ENCODE measurements around the gene NCBP3.

The NCBP3 gene

GRCh38 chr17:3805581-3805980 is 40.5 kb downstream of the NCBP3 start:
- H3K9ac ChIP-seq (ENCODE audit: low read depth, low read length), result no peak overlapping the region
- H3K4me1 ChIP-seq (ENCODE audit: insufficient read depth, low read length), result no peaks in the 10 kb centered on the region

GRCh38 chr17:3804503-3804931 is 41.5 kb downstream of the NCBP3 start:
- Histone ChIP-seq H3K9ac (ENCODE audit: low read depth, low read length) (no peak overlapping the region), H3K9me3 (ENCODE audit: insufficient read depth, low read length, severe bottlenecking) (no peaks in the 10 kb centered on the region), H3K79me2 (ENCODE audit: insufficient read depth, low read length) (no peaks in the 10 kb centered on the region), H4K20me1 (ENCODE audit: insufficient read depth, low read length) (no peaks in the 10 kb centered on the region), H3K27me3 (ENCODE audit: insufficient read depth, low read length, poor library complexity) (no peaks in the 10 kb centered on the region), H3K27ac (ENCODE audit: low read length) (peak overlapping the region; percentile 55), H3K36me3 (ENCODE audit: insufficient read depth, low read length) (peaks cover 32% of the 10 kb centered on the region), H2AFZ (ENCODE audit: low read depth, low read length) (no peak overlapping the region), H3K4me3 (ENCODE audit: low read depth in 1 of 2, low read length in 2 of 2) (no peak overlapping the region), H3K4me2 (ENCODE audit: insufficient read depth, low read length) (no peak overlapping the region), H3K4me1 (ENCODE audit: insufficient read depth, low read length) (no peaks in the 10 kb centered on the region)
- DNase-seq (no peak), ATAC-seq (ENCODE audit: insufficient read depth, low read depth) (peak; percentile 40; the same call in 2 of the 3 replicates)
- no peak for TF ChIP-seq EZH2 (IDR thresholded peaks at IDR 0.05; ENCODE audit: borderline replicate concordance, low read depth, low read length, severe bottlenecking)
- TF ChIP-seq CTCF (IDR thresholded peaks at IDR 0.05; ENCODE audit: borderline replicate concordance, extremely low read depth, low read length, poor library complexity, severe bottlenecking), result no peak

More at GRCh38 chr17:3805581-3805980, 40.5 kb downstream of the NCBP3 start:
- ATAC-seq (ENCODE audit: insufficient read depth, low read depth) (no peak), DNase-seq (no peak)
- no peak overlapping the region for H3K27ac ChIP-seq (ENCODE audit: low read length)
- no peaks in the 10 kb centered on the region for H3K27me3 ChIP-seq (ENCODE audit: insufficient read depth, low read length, poor library complexity)
- H3K9me3 ChIP-seq (ENCODE audit: insufficient read depth, low read length, severe bottlenecking), result no peaks in the 10 kb centered on the region
- H3K36me3 ChIP-seq (ENCODE audit: insufficient read depth, low read length), result peaks cover 42% of the 10 kb centered on the region
- no peaks in the 10 kb centered on the region for H4K20me1 ChIP-seq (ENCODE audit: insufficient read depth, low read length)
- no peak overlapping the region for H3K4me3 ChIP-seq (ENCODE audit: low read depth in 1 of 2, low read length in 2 of 2)
- no peaks in the 10 kb centered on the region for H3K79me2 ChIP-seq (ENCODE audit: insufficient read depth, low read length)
- no peak for TF ChIP-seq CTCF (IDR thresholded peaks at IDR 0.05; ENCODE audit: borderline replicate concordance, extremely low read depth, low read length, poor library complexity, severe bottlenecking)
- no peak overlapping the region for H3K4me2 ChIP-seq (ENCODE audit: insufficient read depth, low read length)
- H2AFZ ChIP-seq (ENCODE audit: low read depth, low read length), result no peak overlapping the region

- Histone ChIP-seq H4K20me1 (ENCODE audit: insufficient read depth, low read length) (no peaks in the 10 kb centered on the region), H2AFZ (ENCODE audit: low read depth, low read length) (no peak overlapping the region), H3K4me3 (ENCODE audit: low read depth in 1 of 2, low read length in 2 of 2) (no peak overlapping the region), H3K9me3 (ENCODE audit: insufficient read depth, low read length, severe bottlenecking) (no peaks in the 10 kb centered on the region), H3K36me3 (ENCODE audit: insufficient read depth, low read length) (peaks cover 21% of the 10 kb centered on the region), H3K4me1 (ENCODE audit: insufficient read depth, low read length) (peaks cover 7% of the 10 kb centered on the region), H3K4me2 (ENCODE audit: insufficient read depth, low read length) (no peak overlapping the region), H3K27ac (ENCODE audit: low read length) (no peak overlapping the region; the same call in 1 of the 2 replicates), H3K9ac (ENCODE audit: low read depth, low read length) (no peak overlapping the region), H3K27me3 (ENCODE audit: insufficient read depth, low read length, poor library complexity) (no peaks in the 10 kb centered on the region), H3K79me2 (ENCODE audit: insufficient read depth, low read length) (no peaks in the 10 kb centered on the region)
- ATAC-seq (ENCODE audit: insufficient read depth, low read depth), result no peak
- DNase-seq, result no peak
- TF ChIP-seq CTCF (IDR thresholded peaks at IDR 0.05; ENCODE audit: borderline replicate concordance, extremely low read depth, low read length, poor library complexity, severe bottlenecking) (no peak), EZH2 (IDR thresholded peaks at IDR 0.05; ENCODE audit: borderline replicate concordance, low read depth, low read length, severe bottlenecking) (no peak)
Measured at GRCh38 chr17:3803308-3803640, 42.8 kb downstream of the NCBP3 start.

Measured in DND-41 (cell line).